H1 (cell line): ENCODE results near the gene FRMD5. TPM values are rescaled to one million over a fixed set of nuclear protein-coding genes. Genes with fewer than 3 reads are reported as not detected.

Source experiments
- CTCF ChIA-PET: fragments of 300-600 bp; sonication (Branson Sonifier 250); formaldehyde crosslinking; loops from one replicate; lab custom pipeline; 2021; ENCODE audit not compliant: partially characterized antibody; lab: Charles Lee
- POLR2A ChIA-PET: fragments of 300-600 bp; sonication (Branson Sonifier 250); formaldehyde crosslinking; loops from one replicate; lab custom pipeline; 2021; ENCODE audit warnings: inconsistent platforms; ENCODE audit not compliant: partially characterized antibody; lab: Charles Lee
- DNase-seq, 2 experiments: peaks; one replicate each; pipeline versions ENCODE4 v3.0.0 to v3.0.0-alpha.2; 2010 to 2022; ENCODE audit warnings: low spot score in 2 of 2, low read depth in 1 of 2, mixed read lengths in 1 of 2
- FAIRE-seq: peaks from 2 replicates; lab custom pipeline; 2011; peaks lifted over from hg19 to GRCh38; lab: Jason Lieb, UNC
- H2AFZ ChIP-seq: 2 replicates; pipeline ENCODE4 v1.8.1; 2012; ENCODE audit warnings: low read length, inconsistent platforms
- H2AK5ac ChIP-seq: 2 replicates; pipeline ENCODE4 v1.6.1; 2013; ENCODE audit warnings: low read depth, low read length
- H2BK120ac ChIP-seq: replicated peaks from 2 replicates; pipeline ENCODE3; 2013; ENCODE audit warnings: low read depth, low read length, inconsistent platforms
- H2BK12ac ChIP-seq: 2 replicates; pipeline ENCODE4 v1.6.1; 2013; ENCODE audit warnings: low read depth, low read length
- H2BK15ac ChIP-seq: 2 replicates; pipeline ENCODE4 v1.6.1; 2013; ENCODE audit warnings: low read length
- H2BK20ac ChIP-seq: 2 replicates; pipeline ENCODE4 v1.6.1; 2013; ENCODE audit warnings: low read length
- H2BK5ac ChIP-seq: 2 replicates; pipeline ENCODE4 v1.6.1; 2013; ENCODE audit warnings: low read depth, low read length
- H3K14ac ChIP-seq: 2 replicates; pipeline ENCODE4 v1.6.1; 2013; ENCODE audit warnings: inconsistent platforms; ENCODE audit not compliant: insufficient read length
- H3K18ac ChIP-seq: 2 replicates; pipeline ENCODE4 v1.6.1; 2013; ENCODE audit warnings: low read length; ENCODE audit errors: extremely low read depth
- H3K23ac ChIP-seq: 2 replicates; pipeline ENCODE4 v1.6.1; 2013; ENCODE audit warnings: inconsistent platforms; ENCODE audit not compliant: insufficient read length
- H3K23me2 ChIP-seq: 2 replicates; pipeline ENCODE4 v1.6.1; 2013; ENCODE audit warnings: low read depth, low read length
- H3K27ac ChIP-seq: 2 replicates; pipeline ENCODE4 v1.6.1; 2011; ENCODE audit warnings: low read depth, low read length, inconsistent platforms
- H3K27me3 ChIP-seq, 4 experiments: replicated peaks in 1 of 4; 1 replicate in 1 of 4; 2 replicates in 3 of 4; pipeline versions ENCODE4 v1.6.1 to v1.8.1; 2011 to 2013; ENCODE audit warnings: low read length in 3 of 4, mild to moderate bottlenecking in 3 of 4, inconsistent platforms in 2 of 4, mixed read lengths in 2 of 4, moderate library complexity in 1 of 4; ENCODE audit not compliant: control insufficient read depth in 3 of 4, insufficient read depth in 3 of 4; ENCODE audit errors: extremely low read depth in 1 of 4
- H3K36me3 ChIP-seq, 4 experiments: 2 replicates each; pipeline versions ENCODE4 v1.6.1 to v1.8.1; 2011 to 2013; ENCODE audit warnings: mild to moderate bottlenecking in 4 of 4, low read length in 3 of 4, moderate library complexity in 2 of 4, control low read depth in 1 of 4, inconsistent platforms in 1 of 4; ENCODE audit not compliant: insufficient read depth in 4 of 4, control insufficient read depth in 2 of 4
- H3K4ac ChIP-seq: replicated peaks from 2 replicates; pipeline ENCODE3; 2013; ENCODE audit warnings: low read length, low read depth, mixed read lengths, inconsistent platforms; ENCODE audit not compliant: insufficient read length
- H3K4me1 ChIP-seq, 4 experiments: replicated peaks in 1 of 4; 1 replicate in 1 of 4; 2 replicates in 3 of 4; pipeline versions ENCODE4 v1.6.1 to v1.8.1; 2011 to 2013; ENCODE audit warnings: low read length in 3 of 4, inconsistent platforms in 2 of 4, mixed read lengths in 1 of 4; ENCODE audit not compliant: insufficient read depth in 4 of 4, control insufficient read depth in 3 of 4
- H3K4me2 ChIP-seq, 2 experiments: 2 replicates each; pipeline versions ENCODE4 v1.6.1 to v1.8.1; 2011 to 2013; ENCODE audit warnings: low read depth in 2 of 2, low read length in 2 of 2, control low read depth in 1 of 2, inconsistent platforms in 1 of 2, mild to moderate bottlenecking in 1 of 2; ENCODE audit not compliant: insufficient read depth in 1 of 2
- H3K4me3 ChIP-seq, 4 experiments: fragments of 200-600, 300-600 bp in 1 of 4; sonication (generic), shearing (Covaris generic), sonication (Bioruptor Twin) in 1 of 4; 2 replicates each; pipeline versions ENCODE4 v1.5.1 to v1.8.1; 2011 to 2016; ENCODE audit warnings: low read length in 4 of 4, low read depth in 3 of 4, control low read depth in 2 of 4, inconsistent platforms in 2 of 4, mild to moderate bottlenecking in 2 of 4, mixed read lengths in 1 of 4, moderate library complexity in 1 of 4; ENCODE audit not compliant: insufficient read depth in 2 of 4; ENCODE audit errors: extremely low read depth in 1 of 4
- H3K56ac ChIP-seq: replicated peaks from 2 replicates; pipeline ENCODE3; 2013; ENCODE audit warnings: low read depth, mild to moderate bottlenecking, mixed read lengths, low read length, inconsistent platforms; ENCODE audit not compliant: insufficient read length
- H3K79me1 ChIP-seq: 2 replicates; pipeline ENCODE4 v1.6.1; 2013; ENCODE audit warnings: low read depth, low read length, control low read depth
- H3K79me2 ChIP-seq, 2 experiments: 2 replicates each; pipeline versions ENCODE4 v1.6.1 to v1.8.1; 2012 to 2013; ENCODE audit warnings: low read length in 2 of 2, mild to moderate bottlenecking in 2 of 2, inconsistent platforms in 1 of 2; ENCODE audit not compliant: insufficient read depth in 2 of 2, control insufficient read depth in 1 of 2
- H3K9ac ChIP-seq, 4 experiments: replicated peaks in 1 of 4; 1 replicate in 1 of 4; 2 replicates in 3 of 4; pipeline versions ENCODE4 v1.6.1 to v1.8.1; 2011 to 2013; ENCODE audit warnings: low read depth in 3 of 4, low read length in 3 of 4, control low read depth in 2 of 4, mild to moderate bottlenecking in 2 of 4, moderate library complexity in 2 of 4, inconsistent platforms in 1 of 4; ENCODE audit errors: extremely low read depth in 1 of 4
- H3K9me3 ChIP-seq, 2 experiments: 2 replicates each; pipeline versions ENCODE4 v1.6.1 to v1.8.1; 2012 to 2013; ENCODE audit warnings: mild to moderate bottlenecking in 2 of 2, moderate library complexity in 2 of 2, control low read depth in 1 of 2, inconsistent platforms in 1 of 2, low read depth in 1 of 2, low read length in 1 of 2, mixed read lengths in 1 of 2; ENCODE audit not compliant: insufficient read depth in 2 of 2
- H4K20me1 ChIP-seq, 2 experiments: replicated peaks in 1 of 2; 2 replicates each; pipeline versions ENCODE3 to v1.8.1; 2011 to 2013; ENCODE audit warnings: inconsistent platforms in 2 of 2, low read length in 2 of 2, mild to moderate bottlenecking in 1 of 2; ENCODE audit not compliant: insufficient read depth in 2 of 2, control insufficient read depth in 1 of 2
- H4K5ac ChIP-seq: 2 replicates; pipeline ENCODE4 v1.6.1; 2013; ENCODE audit warnings: low read length, low read depth, mixed read lengths, inconsistent platforms; ENCODE audit not compliant: insufficient read length
- H4K8ac ChIP-seq: 2 replicates; pipeline ENCODE4 v1.8.0; 2013; ENCODE audit warnings: mild to moderate bottlenecking, moderate library complexity, low read length, inconsistent platforms; ENCODE audit not compliant: insufficient read depth; ENCODE audit errors: extremely low read depth
- H4K91ac ChIP-seq: replicated peaks from 2 replicates; pipeline ENCODE3; 2013; ENCODE audit warnings: low read length, mixed read lengths, inconsistent platforms; ENCODE audit not compliant: insufficient read length
- BACH1 ChIP-seq: IDR thresholded peaks from 2 replicates; pipeline ENCODE4 v1.6.1; 2012; ENCODE audit warnings: low read length, improper control_type of control experiment
- CBX8 ChIP-seq: fragments of 300-800, 300-1000 bp; sonication (generic); IDR thresholded peaks from 2 replicates; pipeline ENCODE4 v1.7.1; 2016; ENCODE audit warnings: low read depth, low read length, borderline replicate concordance
- KDM4A ChIP-seq: IDR thresholded peaks from one replicate; pipeline ENCODE4 v1.7.1; 2012; ENCODE audit warnings: low read depth, mild to moderate bottlenecking, moderate library complexity, low read length, inconsistent platforms; ENCODE audit not compliant: severe bottlenecking
- POLR2AphosphoS5 ChIP-seq: IDR thresholded peaks from 2 replicates; pipeline ENCODE4 v1.6.1; 2011; ENCODE audit warnings: low read depth, low read length
- RBBP5 ChIP-seq: IDR thresholded peaks from 2 replicates; pipeline ENCODE4 v1.7.1; 2012; ENCODE audit warnings: low read depth, mild to moderate bottlenecking, inconsistent platforms, low read length, moderate library complexity, borderline replicate concordance
- SAP30 ChIP-seq: fragments of 300-600 bp; sonication (generic); IDR thresholded peaks from 2 replicates; pipeline ENCODE4 v1.7.1; 2012; ENCODE audit warnings: low read length, moderate library complexity, mild to moderate bottlenecking, inconsistent platforms; ENCODE audit not compliant: insufficient read depth, insufficient replicate concordance
- SIN3A ChIP-seq, 2 experiments: IDR thresholded peaks in 1 of 2; conservative IDR thresholded peaks in 1 of 2; 2 replicates each; pipeline ENCODE4 v1.6.1; 2011 to 2012; ENCODE audit warnings: low read length in 2 of 2, improper control_type of control experiment in 1 of 2, low read depth in 1 of 2, mild to moderate bottlenecking in 1 of 2
- SP2 ChIP-seq: IDR thresholded peaks from 2 replicates; pipeline ENCODE4 v1.6.1; 2012; ENCODE audit warnings: mild to moderate bottlenecking, low read length, inconsistent platforms
- TAF1 ChIP-seq: IDR thresholded peaks from 2 replicates; pipeline ENCODE4 v1.6.1; 2011; ENCODE audit warnings: mild to moderate bottlenecking, low read depth, low read length
- TAF7 ChIP-seq: optimal IDR thresholded peaks from 2 replicates; pipeline ENCODE3; 2011; ENCODE audit warnings: low read depth, mild to moderate bottlenecking, inconsistent platforms, low read length, moderate library complexity, borderline replicate concordance
- TCF12 ChIP-seq: IDR thresholded peaks from 2 replicates; pipeline ENCODE4 v1.6.1; 2011; ENCODE audit warnings: low read depth, mild to moderate bottlenecking, low read length
- WGBS, 2 experiments: shearing (Covaris generic) in 1 of 2; methylation state at CpG; one replicate each; pipeline versions ENCODE4 v1.1.6 to v1.1.7; 2013 to 2015; ENCODE audit warnings: low lambda C conversion rate in 2 of 2, mixed read lengths in 2 of 2, inconsistent platforms in 1 of 2, low coverage in 1 of 2, missing lambda C conversion rate in 1 of 2; ENCODE audit not compliant: insufficient replicate concordance in 2 of 2, insufficient coverage in 1 of 2, insufficient read length in 1 of 2; ENCODE audit errors: extremely low coverage in 1 of 2, missing lambda C conversion rate in 1 of 2; 5-methylcytosine and 5-hydroxymethylcytosine counted together
- polyA plus RNA-seq, 7 experiments: library from polyadenylated mRNA; depleted of rRNA in 3 of 7; stranded (reverse) in 5 of 7; unstranded in 2 of 7; fragments of >200 nt in 5 of 7; fragments of 200-250 nt in 2 of 7; gene quantifications; 1 replicate in 5 of 7; 2 replicates in 1 of 7; 4 replicates in 1 of 7; pipeline versions ENCODE4 v1.2.1 to v1.2.3, GENCODE V29; 2011 to 2013; ENCODE audit warnings: missing spikeins in 2 of 7, mixed read lengths in 2 of 7
- total RNA-seq: library from RNA; stranded (reverse); fragmentation: NEBNext Ultra II Directional; extraction: Animal tissue kit (Norgen Biotek cat#: 25700); gene quantifications from 2 replicates; pipeline ENCODE4 v1.2.1, GENCODE V29; 2021
- TF ChIP-seq, protein P1 (sequence below): IDR thresholded peaks from 2 replicates; pipeline ENCODE4 v1.6.1; 2011; ENCODE audit warnings: low read depth, mild to moderate bottlenecking, low read length; ENCODE audit not compliant: insufficient read depth

Gene FRMD5
- total and polyA plus RNA-seq, 2 of the 8 experiments (the other 6 are each of a cell fraction or from before 2014, with no cell fraction given): 10.1 to 12.6 TPM

DNA sequence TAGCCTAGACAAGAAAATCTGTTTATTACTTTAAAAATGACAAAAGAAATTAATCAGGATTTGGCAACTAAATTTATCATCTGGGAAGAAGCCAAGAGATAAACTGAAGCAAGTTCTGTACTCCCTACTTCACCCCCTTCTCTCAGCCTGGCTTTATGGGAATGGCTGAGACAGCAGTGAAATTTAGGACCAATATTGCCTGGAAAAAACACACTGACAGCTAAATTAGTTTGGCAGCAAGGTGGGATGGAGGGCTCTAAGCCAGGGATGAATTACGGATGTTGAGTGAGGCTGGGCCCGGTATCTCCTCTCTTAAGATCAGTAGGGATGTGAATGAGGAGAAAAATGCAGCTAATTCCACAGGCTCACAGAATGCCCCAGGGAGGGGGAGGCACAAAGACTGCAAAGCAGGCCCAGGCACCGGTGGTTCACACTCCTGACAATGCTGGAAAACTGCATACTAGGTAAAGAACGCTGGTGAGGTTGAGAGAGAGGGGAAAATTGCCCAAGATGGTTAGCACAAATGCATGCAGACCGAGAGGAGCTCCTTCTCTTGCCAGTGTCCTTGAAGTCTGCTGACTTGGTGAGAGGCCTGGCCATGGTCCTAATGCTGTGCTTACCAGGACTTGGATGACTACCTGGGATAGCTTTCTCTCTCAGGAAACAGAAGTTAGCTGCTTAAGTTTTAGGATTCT lies 279.3 kb downstream of the FRMD5 start:
- Histone ChIP-seq H3K9ac (no peak overlapping the region), H4K20me1 (no peaks in the 10 kb centered on the region), H3K4me2 (no peak overlapping the region), H3K27ac (no peak overlapping the region), H3K23ac (no peak overlapping the region), H2AFZ (no peak overlapping the region), H3K56ac (no peak overlapping the region), H2BK120ac (no peak overlapping the region), H4K91ac (no peak overlapping the region), H3K4ac (no peak overlapping the region), H2BK20ac (no peak overlapping the region), H2BK12ac (no peak overlapping the region), H2BK5ac (no peak overlapping the region), H3K4me3 (no peak overlapping the region), H4K5ac (no peak overlapping the region), H2BK15ac (no peak overlapping the region), H2AK5ac (no peak overlapping the region), H3K27me3 (no peaks in the 10 kb centered on the region), H3K9me3 (no peaks in the 10 kb centered on the region), H3K18ac (no peak overlapping the region), H3K23me2 (no peaks in the 10 kb centered on the region), H3K79me1 (no peaks in the 10 kb centered on the region), H3K79me2 (no peaks in the 10 kb centered on the region), H3K36me3 (no peaks in the 10 kb centered on the region), H3K4me1 (peaks cover 0 to 5% (median 3%) of the 10 kb centered on the region in 4 experiments; a peak in 5 of 7 replicates), H3K14ac (no peak overlapping the region), H4K8ac (no peak overlapping the region)
- POLR2A ChIA-PET: interaction anchor here (0.6 kb wide), 3 partner anchors 20 to 211 kb away, joined by 3 read pairs; no protein-coding TSS in a partner anchor
- WGBS, 2 experiments: 84% methylated on average over 5 of the region's 5 CpGs; no CpG with 5 or more reads in 1 of the 2 experiments
- FAIRE-seq: no peak
- DNase-seq: no peak
- CTCF ChIA-PET: interaction anchor here (0.9 to 5.6 kb wide), 3 partner anchors 12 to 150 kb away, joined by 3 to 45 read pairs (median 3); no protein-coding TSS in a partner anchor
- TF ChIP-seq RBBP5 (no peak), SIN3A (conservative IDR thresholded peaks at IDR 0.05 in 1 of 2, IDR thresholded peaks at IDR 0.05 in 1 of 2; ENCODE audit: low read depth in 1 of 2, low read length in 2 of 2) (no peak), KDM4A (no peak), TAF1 (no peak), SAP30 (no peak), CBX8 (no peak), TAF7 (no peak), TCF12 (no peak), POLR2AphosphoS5 (no peak), BACH1 (no peak), SP2 (no peak)
- TF ChIP-seq, protein P1, sequence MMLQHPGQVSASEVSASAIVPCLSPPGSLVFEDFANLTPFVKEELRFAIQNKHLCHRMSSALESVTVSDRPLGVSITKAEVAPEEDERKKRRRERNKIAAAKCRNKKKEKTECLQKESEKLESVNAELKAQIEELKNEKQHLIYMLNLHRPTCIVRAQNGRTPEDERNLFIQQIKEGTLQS: no peak
